Activated CD4-positive, alpha-beta T cell treated with anti-CD3 and anti-CD28 coated beads, Interleukin-2, amount 50 U/mL, for 4 hours (primary cell): ENCODE measurements around the gene CAPN1.
"Not testable (repeated sequence)": the region's sequence is repeated elsewhere in the genome, so short reads cannot be mapped to it uniquely, and the experiment has no call there.

Experiments
- DNase-seq, 2 experiments: peaks; one replicate each; pipeline ENCODE4 v3.0.0-alpha.2; 2020

Gene CAPN1

GRCh38 chr11:65163684-65164083 lies 18.0 kb upstream of the CAPN1 start:
- DNase-seq: no peak

GRCh38 chr11:65165410-65166317 lies 16.1 kb upstream of the CAPN1 start:
- no peak for DNase-seq

GRCh38 chr11:65166893-65167292 lies 14.8 kb upstream of the CAPN1 start:
- DNase-seq: no peak

GRCh38 chr11:65167656-65168055 lies 14.1 kb upstream of the CAPN1 start:
- DNase-seq: no peak

GRCh38 chr11:65169164-65169641 lies 12.5 kb upstream of the CAPN1 start:
- DNase-seq: no peak

GRCh38 chr11:65170058-65170534 lies 11.6 kb upstream of the CAPN1 start, which contains the start of gene SPDYC:
Gene SPDYC (plus strand): TSS chr11:65170233. CDS start chr11:65171358, 1,125 bp downstream.
- no peak for DNase-seq

- no peak for DNase-seq
Observed at GRCh38 chr11:65172600-65172999, 9.1 kb upstream of the CAPN1 start.

GRCh38 chr11:65174571-65175010 lies 7.1 kb upstream of the CAPN1 start:
- not testable (repeated sequence) for DNase-seq

- DNase-seq: peak; percentile 37 to 39
Observed at GRCh38 chr11:65180877-65181568, 705 bp upstream of the CAPN1 start.

- no peak for DNase-seq
Observed at GRCh38 chr11:65182258-65183170, 786 bp downstream of the CAPN1 start.

- DNase-seq: no peak
Observed at GRCh38 chr11:65183201-65183891, 1.6 kb downstream of the CAPN1 start.

- DNase-seq: no peak
Observed at GRCh38 chr11:65184146-65184545, 2.4 kb downstream of the CAPN1 start.

GRCh38 chr11:65185171-65185570 lies 3.4 kb downstream of the CAPN1 start:
- no peak for DNase-seq

GRCh38 chr11:65185869-65186341 lies 4.2 kb downstream of the CAPN1 start:
- DNase-seq: no peak

- DNase-seq: no peak
Observed at GRCh38 chr11:65186701-65187100, 5.0 kb downstream of the CAPN1 start.

- DNase-seq: no peak
Observed at GRCh38 chr11:65187146-65187675, 5.5 kb downstream of the CAPN1 start.

- no peak for DNase-seq
Observed at GRCh38 chr11:65187971-65188461, 6.3 kb downstream of the CAPN1 start.

- DNase-seq: no peak
Observed at GRCh38 chr11:65188486-65188885, 6.8 kb downstream of the CAPN1 start.

GRCh38 chr11:65189191-65189590 lies 7.5 kb downstream of the CAPN1 start:
- no peak for DNase-seq

GRCh38 chr11:65194564-65194963 lies 12.8 kb downstream of the CAPN1 start:
- no peak for DNase-seq

GRCh38 chr11:65204143-65204542 lies 22.4 kb downstream of the CAPN1 start:
- no peak for DNase-seq
